PC-3 (cell line): Measurements from ENCODE around the gene CCNQ.

Experiments used
- EZH2 ChIP-seq: fragments of 300-600 bp; sonication (generic); IDR thresholded peaks from one replicate; pipeline ENCODE4 v1.6.1; 2017; ENCODE audit warnings: antibody characterized with exemption, mild to moderate bottlenecking, low read length; ENCODE audit not compliant: unreplicated experiment
- EZH2phosphoT487 ChIP-seq: fragments of 300-600 bp; sonication (generic); IDR thresholded peaks from 2 replicates; pipeline ENCODE4 v1.6.1; 2018; ENCODE audit warnings: mild to moderate bottlenecking, antibody characterized with exemption, low read length, borderline replicate concordance
- TF ChIP-seq, protein P1 (sequence below): fragments of 300-600 bp; sonication (generic); conservative IDR thresholded peaks from 2 replicates; pipeline ENCODE4 v1.5.1; 2017; ENCODE audit warnings: antibody characterized with exemption, low read depth, mild to moderate bottlenecking, low read length

DNA sequence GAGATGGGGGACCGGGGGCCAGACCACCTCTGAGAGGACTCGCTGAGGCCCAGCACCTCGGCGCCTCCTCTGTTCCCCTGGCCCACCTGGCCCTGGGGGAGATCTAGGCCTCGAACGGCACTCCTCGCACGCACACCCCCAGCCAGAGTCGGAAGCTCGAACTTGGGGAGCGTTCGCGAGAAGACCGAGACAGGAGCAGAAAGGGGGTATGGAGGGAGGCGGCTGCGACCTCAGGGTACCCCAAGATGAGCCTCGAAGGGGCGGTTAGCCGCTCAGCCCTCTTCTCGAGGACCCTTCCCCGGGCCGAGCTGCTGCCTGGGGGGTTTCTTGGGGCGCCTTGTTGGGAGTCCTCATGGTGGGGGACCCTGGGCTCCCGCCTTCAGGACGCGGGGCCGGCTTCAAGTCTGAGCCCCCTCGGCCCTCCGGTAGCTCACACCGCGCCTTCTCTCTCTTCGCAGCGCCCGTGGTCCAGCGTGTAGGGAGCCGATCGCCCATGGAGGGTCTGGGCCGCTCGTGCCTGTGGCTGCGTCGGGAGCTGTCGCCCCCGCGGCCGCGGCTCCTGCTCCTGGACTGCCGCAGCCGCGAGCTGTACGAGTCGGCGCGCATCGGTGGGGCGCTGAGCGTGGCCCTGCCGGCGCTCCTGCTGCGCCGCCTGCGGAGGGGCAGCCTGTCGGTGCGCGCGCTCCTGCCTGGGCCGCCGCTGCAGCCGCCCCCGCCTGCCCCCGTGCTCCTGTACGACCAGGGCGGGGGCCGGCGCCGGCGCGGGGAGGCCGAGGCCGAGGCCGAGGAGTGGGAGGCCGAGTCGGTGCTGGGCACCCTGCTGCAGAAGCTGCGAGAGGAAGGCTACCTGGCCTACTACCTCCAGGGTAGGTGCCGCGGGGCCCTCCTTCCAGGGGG lies 48.8 kb upstream of the CCNQ start:
- TF ChIP-seq EZH2phosphoT487 (no peak), EZH2 (no peak)
- TF ChIP-seq, protein P1, sequence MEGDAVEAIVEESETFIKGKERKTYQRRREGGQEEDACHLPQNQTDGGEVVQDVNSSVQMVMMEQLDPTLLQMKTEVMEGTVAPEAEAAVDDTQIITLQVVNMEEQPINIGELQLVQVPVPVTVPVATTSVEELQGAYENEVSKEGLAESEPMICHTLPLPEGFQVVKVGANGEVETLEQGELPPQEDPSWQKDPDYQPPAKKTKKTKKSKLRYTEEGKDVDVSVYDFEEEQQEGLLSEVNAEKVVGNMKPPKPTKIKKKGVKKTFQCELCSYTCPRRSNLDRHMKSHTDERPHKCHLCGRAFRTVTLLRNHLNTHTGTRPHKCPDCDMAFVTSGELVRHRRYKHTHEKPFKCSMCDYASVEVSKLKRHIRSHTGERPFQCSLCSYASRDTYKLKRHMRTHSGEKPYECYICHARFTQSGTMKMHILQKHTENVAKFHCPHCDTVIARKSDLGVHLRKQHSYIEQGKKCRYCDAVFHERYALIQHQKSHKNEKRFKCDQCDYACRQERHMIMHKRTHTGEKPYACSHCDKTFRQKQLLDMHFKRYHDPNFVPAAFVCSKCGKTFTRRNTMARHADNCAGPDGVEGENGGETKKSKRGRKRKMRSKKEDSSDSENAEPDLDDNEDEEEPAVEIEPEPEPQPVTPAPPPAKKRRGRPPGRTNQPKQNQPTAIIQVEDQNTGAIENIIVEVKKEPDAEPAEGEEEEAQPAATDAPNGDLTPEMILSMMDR: no peak
